ENCODE measurements around the gene CACNA1C.
"Not testable (repeated sequence)": the region's sequence is repeated elsewhere in the genome, so short reads cannot be mapped to it uniquely, and the experiment has no call there.

The CACNA1C gene

DNA sequence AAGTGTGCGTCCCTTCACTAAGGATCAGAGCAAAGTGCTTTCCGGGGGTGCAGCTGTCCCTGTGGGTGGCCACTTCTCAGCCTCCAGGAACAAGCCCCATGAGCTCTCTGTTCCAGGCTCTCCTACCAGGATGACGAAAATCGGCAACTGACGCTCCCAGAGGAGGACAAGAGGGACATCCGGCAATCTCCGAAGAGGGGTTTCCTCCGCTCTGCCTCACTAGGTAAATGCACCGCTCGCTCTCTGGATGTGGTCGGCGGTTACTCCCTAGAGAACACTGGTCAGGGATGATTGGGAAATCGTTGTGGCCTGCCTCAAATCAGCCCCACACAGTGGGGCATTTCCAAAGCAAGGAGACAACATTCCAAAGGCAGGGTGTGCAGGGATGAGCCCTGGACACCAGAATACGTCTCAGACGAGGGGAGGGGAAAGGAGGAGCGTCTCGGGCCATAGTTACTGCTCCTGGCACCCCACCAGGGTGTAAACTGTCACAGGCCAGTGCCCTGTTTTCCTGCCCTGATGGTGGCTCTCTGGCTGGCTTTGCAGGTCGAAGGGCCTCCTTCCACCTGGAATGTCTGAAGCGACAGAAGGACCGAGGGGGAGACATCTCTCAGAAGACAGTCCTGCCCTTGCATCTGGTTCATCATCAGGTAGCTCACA lies 633.0 kb downstream of the CACNA1C start:
- not testable (repeated sequence) for DNase-seq

DNA sequence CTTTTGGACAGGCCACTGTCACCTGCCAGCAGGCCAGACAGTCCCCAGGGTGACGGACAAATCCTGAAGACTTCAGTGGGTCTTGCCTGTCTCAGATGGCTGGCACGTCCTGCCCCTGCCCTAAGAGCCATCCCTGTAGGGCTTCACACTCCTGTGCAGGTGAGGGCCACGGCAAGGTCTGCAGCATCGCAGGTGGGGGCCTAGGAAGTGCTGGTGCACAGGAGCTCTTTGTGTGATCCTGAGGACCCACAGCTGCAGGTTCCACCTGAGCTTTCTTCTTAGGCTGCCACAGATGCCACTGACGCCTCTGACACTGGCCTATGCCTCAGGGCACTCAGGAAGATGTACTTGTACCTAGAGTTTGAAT lies 633.5 kb downstream of the CACNA1C start:
- DNase-seq, result no peak

DNA sequence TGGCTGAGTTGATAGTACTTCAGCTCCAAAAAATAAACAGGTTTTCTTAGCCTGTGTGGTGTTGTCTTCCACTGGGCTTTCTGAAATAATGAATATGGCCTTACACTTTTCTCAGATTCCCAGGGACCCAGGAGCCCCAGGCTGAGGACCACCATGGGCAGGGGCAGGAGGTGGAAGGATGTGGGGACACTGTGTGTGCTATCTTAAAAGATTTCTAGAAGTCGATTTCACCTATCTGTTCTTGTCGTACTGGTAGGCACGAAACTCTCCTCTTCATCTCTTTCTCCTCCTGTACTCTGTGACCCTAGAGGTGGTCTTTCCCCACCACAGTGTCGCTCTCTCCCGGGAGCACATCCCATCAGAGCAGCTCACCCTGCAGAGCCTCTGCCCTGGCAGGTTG lies 634.3 kb downstream of the CACNA1C start:
- DNase-seq, result no peak

DNA sequence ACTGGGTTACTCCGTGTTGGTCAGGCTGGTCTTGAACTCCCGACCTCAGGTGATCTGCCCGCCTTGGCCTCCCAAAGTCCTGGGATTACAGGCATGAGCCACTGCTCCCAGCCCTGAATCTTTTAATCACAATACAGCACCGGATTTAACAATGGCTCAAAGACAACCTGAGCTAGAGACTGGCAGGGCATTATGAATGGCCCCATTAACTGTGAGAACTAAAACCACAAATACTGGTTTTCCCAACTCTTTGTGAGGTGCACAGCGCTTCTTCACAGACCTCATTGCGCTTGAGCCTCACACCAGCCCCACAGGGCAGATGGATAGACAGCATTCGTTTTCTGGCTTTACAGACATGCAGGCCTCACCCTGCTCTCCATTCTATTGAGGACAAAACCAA lies 634.9 kb downstream of the CACNA1C start:
- DNase-seq, result no peak

- no peak for DNase-seq
Measured at GRCh38 chr12:2688381-2688931, 635.7 kb downstream of the CACNA1C start.

DNA sequence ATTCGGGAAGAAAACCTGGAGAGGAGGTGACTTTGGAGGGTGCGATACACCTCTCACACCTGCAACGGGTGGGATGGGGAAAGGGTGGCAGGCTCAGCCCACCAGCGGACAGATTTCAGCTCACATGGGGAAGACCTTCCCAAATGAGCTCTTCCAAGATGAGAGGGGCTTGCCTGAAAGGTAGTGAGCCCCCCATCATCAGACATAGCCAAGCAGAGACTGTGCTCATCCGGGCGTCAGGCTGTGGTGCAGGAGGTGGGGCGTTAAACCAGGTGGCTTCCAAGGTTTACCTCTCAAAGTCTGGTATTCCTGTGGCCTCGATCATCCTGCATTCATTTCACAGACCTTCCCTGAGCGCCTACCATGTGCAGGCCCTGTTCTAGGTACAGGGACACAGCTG lies 636.6 kb downstream of the CACNA1C start:
- DNase-seq, result no peak

DNA sequence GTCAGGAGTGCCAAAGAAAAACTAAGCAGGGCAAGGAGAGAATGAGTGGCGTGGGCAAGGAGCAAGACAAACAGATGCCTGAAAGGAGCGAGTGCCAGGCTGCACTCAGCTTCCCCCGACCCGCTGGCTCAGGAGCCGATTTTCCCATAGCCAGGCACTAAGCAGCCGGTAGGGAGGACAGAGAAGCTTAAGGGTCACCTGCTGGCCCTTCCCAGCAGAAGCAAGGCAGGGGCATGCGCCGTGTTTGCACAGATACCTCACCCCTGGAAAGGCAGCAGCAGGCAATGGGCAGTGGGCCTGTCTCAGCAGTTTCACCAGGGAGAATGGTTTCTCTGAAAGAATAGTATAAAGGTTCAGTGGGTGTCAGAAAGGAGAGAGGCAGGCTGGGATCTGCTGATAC lies 637.1 kb downstream of the CACNA1C start:
- no peak for DNase-seq

DNA sequence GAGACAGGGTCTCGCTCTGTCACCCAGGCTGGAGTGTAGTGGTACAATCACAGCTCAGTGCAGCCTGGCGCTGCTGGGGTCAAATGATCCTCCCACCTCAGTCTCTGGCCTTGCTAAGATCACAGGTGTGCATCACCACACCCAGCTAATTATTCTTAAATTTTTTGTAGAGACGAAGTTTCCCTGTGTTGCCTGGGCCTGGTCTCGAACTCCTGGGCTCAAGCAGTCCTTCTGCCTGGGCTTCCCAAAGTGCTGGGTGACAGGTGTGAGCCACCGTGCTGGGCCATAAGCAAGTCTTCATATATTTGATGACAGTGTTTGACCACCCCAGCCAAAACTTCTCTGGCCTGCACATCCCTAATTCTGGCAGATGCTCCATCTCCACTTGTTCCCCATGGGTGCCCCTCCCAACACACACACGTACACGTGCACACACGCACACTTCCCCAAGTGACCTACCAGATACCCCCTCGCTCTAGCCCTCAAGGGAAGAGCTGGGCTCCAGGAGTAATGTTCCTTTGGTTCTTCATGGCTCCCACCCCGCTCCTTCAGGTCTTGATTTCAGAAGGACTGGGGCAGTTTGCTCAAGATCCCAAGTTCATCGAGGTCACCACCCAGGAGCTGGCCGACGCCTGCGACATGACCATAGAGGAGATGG lies 637.7 kb downstream of the CACNA1C start:
- no peak for DNase-seq

DNA sequence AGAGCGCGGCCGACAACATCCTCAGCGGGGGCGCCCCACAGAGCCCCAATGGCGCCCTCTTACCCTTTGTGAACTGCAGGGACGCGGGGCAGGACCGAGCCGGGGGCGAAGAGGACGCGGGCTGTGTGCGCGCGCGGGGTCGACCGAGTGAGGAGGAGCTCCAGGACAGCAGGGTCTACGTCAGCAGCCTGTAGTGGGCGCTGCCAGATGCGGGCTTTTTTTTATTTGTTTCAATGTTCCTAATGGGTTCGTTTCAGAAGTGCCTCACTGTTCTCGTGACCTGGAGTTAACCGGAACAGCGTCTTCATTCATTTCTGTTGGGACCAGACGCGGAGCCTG lies 638.2 kb downstream of the CACNA1C start:
- DNase-seq, result peak; percentile 57

DNA sequence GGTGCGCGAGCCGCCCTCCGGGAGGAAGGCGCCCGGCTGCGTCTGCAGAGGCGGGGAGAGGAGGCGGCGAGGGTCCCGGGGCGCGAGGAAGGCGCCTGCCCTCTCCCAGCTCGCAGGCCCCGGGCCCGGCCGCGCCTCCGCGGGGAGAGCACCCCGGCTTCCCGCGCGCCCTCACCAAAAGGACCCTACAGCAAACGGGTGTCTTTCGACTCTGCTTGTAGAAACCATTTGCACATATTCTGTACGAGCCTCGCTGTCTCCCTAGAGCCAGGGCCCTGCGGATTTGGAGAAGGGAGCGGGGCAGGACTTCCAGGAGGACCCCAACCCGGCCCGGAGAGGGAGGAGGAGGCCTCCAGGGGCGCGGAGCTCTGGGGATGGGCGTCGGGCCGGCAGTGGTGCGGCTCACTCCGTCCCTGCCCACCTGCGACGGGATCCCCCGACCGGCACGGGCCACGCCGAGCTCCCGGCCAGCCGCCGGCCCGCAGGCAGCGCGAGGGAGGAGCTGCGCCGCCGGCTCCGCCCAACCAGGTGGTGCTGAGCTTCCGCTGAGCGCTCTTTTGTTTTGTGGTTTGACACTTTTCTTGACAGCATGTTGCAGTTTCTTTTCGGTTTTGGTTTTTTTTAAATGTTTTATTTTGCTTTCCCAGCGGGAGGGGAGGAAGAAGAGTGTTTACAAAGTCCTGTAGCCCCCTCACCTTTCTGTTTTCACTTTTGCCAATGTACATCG lies 638.7 kb downstream of the CACNA1C start:
- DNase-seq, result peak; percentile 41

GRCh38 chr12:2692080-2692479 lies 639.3 kb downstream of the CACNA1C start:
- DNase-seq, result no peak

GRCh38 chr12:2693244-2693860 lies 640.6 kb downstream of the CACNA1C start:
- DNase-seq, result no peak

DNA sequence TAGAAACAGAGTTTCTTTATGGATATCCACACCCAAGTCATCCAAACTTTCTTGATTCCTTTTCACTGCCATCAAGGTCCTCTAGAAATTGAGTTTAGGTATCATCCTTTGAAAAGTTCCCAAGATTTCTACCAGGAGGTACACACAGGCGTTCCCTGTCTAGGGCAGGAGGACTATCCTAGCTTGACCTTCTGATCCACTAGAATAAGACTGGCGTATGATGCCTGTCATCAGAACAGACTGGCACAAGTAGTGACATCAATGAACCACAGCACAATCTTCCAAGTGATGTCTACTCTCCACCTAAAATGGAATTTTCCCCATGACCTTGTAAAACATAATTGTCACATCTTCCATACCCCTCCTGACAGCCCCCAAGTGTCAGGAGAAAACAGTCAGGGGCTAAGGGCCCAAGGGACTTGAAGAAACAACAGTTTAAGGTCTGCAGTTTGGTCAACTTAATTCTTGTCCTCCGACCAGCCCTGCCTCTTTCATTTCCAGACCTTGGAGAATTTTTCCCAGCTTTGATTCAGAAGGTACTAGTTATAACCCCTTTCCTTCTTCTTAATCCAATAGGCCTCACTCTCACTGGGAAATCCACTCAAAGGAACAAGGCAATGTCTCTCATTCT lies 641.3 kb downstream of the CACNA1C start:
- DNase-seq, result no peak

DNA sequence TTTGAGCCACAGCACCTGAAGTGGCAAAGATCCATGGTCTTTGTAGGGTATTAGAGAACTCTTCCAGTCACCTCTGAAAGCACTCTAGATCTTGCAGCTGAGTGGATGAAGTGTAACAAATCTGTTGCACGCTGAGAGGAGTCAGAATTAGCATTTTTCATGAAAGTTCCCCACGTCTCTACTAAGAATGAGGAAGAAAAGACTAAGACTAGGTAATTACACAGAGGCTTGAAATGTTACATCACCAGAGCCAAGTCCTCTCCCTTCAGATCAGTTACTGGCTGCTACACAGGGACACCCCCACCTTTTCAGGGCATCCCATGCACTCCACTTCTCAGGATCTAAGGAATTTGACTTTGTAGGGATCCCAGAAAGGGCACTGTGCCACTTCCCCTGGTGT lies 643.3 kb downstream of the CACNA1C start:
- no peak for DNase-seq

DNA sequence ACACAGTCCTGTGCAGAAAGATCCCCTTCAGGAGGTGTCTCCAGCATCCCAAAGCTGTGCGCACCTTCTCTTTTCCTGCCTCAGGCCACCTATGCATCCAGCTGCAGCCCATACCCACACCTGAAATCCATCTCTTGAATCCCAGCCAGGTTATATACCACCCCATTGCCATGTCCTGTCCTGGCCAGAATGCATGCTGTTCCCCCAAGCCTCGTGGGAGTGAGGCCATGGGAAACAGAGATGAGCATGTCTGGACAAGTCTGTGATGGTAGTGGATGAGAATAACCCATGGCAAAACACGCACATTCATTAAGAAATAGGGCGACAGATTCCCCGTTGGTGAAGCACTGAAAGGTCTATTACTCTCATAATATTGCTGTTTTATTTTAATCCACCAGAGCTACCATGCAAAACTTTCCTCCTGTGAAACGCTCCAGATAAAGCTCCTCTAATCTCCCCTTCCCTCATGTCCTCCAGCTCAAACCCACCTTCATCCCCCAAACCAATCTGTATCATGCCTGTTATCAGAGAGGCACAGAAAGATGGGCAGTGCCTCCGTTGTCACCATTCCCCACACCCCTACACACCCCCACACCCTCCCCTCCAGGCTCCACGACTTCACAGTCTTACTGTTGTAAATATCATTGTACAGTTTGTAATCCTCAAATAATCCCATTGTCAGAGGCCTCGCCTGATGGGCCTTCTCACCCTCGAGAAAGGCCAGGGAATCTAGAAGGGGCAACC lies 644.4 kb downstream of the CACNA1C start:
- DNase-seq, result no peak

- no peak for DNase-seq
Measured at GRCh38 chr12:2698566-2698965, 645.8 kb downstream of the CACNA1C start.

- no peak for DNase-seq
Measured at GRCh38 chr12:2710701-2711100, 657.9 kb downstream of the CACNA1C start.

DNA sequence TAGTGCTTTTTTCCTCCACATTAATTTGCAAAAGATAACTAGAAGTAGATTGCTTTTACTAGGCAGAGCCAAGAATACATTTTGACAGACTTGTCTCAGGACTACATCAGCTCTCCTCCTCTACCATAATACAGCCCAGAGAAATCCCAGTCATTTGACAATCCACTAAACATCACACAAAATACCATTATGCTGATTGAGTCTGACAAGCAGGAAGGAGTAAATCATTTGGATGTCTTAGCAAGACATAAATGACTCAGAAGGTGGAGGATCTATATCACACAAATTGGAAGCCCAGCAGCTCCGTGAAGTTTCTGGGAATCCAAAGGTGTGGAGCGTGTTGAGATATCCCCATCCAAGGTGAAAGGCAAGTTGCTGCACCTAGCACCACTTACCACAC lies 666.6 kb downstream of the CACNA1C start:
- no peak for DNase-seq

GRCh38 chr12:2722806-2723205 lies 670.0 kb downstream of the CACNA1C start:
- no peak for DNase-seq

DNA sequence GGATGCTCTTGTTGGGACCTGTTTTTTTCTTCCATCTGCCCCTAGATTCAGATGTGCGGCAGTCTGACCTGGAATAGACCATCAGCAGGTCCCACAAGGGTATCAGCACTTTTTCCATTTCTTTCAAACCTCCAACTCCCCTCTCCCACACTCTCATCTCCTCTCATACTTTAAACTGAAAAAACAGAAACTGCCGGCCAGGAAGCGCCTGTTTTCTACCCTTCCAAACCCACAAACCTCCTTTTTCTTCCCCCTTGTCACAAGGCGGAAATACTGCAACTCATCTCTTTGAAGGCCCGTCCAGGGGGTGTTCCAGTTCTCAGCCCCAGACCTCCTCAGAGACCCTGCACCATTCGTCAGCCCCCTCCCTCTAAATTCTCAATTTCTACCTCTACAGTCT lies 679.5 kb downstream of the CACNA1C start:
- no peak for DNase-seq

DNA sequence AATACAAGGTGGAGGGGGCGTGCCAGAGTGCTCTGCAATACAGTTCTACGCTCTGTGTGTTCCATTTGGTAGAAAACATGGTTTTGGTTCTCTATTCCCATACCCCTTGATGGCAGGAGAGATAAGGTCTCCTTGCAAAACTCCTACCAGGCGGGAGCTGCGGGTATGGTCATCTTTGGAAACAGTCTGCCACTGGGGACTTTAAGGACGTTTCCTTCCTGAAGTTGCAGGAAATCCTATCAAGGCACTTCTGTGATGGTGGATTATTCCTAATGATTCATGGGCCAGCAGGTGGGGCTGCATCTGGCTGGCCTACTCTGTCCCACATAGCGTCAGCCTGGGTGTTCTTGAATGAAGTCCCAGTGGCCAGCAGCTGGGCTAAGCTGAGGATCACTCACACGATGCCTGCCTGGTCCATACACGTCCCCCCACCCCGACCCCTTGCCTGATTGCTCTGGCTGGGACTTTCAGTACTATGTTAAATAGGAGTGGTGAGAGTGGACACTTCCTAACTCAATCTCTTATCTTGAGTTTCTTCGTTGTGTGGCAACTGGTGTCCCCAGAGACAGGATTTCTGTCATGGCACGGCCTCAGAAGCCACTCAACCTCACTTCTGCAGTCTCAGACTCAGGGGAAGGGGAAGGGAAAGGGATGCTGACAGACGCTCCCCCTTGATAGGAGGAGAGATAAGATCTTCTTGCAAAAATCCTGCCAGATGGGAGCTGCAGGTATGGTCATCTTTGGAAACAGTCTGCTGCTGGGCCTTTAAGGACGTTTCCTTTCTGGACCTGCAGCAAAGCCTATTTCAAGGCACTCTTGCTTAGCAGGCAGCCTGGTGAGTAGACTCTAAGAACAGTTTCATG lies 680.9 kb downstream of the CACNA1C start:
- DNase-seq, result no peak
